Measurements from ENCODE around the gene IL6R.
"Not testable (repeated sequence)": the region's sequence is repeated elsewhere in the genome, so short reads cannot be mapped to it uniquely, and the experiment has no call there.

The IL6R gene

GRCh38 chr1:154407198-154408091, 2.3 kb downstream of the IL6R start:
- DNase-seq = no peak

- no peak for DNase-seq
These were observed 3.1 kb downstream of the IL6R start for GRCh38 chr1:154408174-154408777.

GRCh38 chr1:154410185-154410827, 5.2 kb downstream of the IL6R start:
- no peak for DNase-seq

GRCh38 chr1:154411525-154411924, 6.4 kb downstream of the IL6R start:
- no peak for DNase-seq

- DNase-seq = no peak
These were observed 8.1 kb downstream of the IL6R start for GRCh38 chr1:154413177-154413783.

- no peak for DNase-seq
These were observed 9.5 kb downstream of the IL6R start for GRCh38 chr1:154414606-154415005.

- no peak for DNase-seq
These were observed 11.6 kb downstream of the IL6R start for GRCh38 chr1:154416471-154417337.

- no peak for DNase-seq
These were observed 12.1 kb downstream of the IL6R start for GRCh38 chr1:154417338-154417608.

- DNase-seq = peak; percentile 87
These were observed 13.1 kb downstream of the IL6R start for GRCh38 chr1:154418062-154418921.

- peak; percentile 69 for DNase-seq
These were observed 13.9 kb downstream of the IL6R start for GRCh38 chr1:154418923-154419619.

- peak; percentile 69 for DNase-seq
These were observed 14.8 kb downstream of the IL6R start for GRCh38 chr1:154419620-154420571.

GRCh38 chr1:154420961-154421924, 16.1 kb downstream of the IL6R start:
- DNase-seq = no peak

- DNase-seq = not testable (repeated sequence)
These were observed 16.9 kb downstream of the IL6R start for GRCh38 chr1:154422049-154422448.

- DNase-seq = no peak
These were observed 17.4 kb downstream of the IL6R start for GRCh38 chr1:154422521-154422920.

- no peak for DNase-seq
These were observed 18.3 kb downstream of the IL6R start for GRCh38 chr1:154423304-154423987.

GRCh38 chr1:154423988-154424326, 18.8 kb downstream of the IL6R start:
- DNase-seq = no peak

GRCh38 chr1:154425172-154425571, 20.0 kb downstream of the IL6R start:
- no peak for DNase-seq
